SK-N-SH (cell line): ENCODE data around the gene DNMBP.
A peak's percentile ranks its signal among the peaks of the same experiment; 100 is the strongest.

Experiments
- CTCF ChIP-seq: fragments of 200-600 bp; sonication (generic); IDR thresholded peaks from 2 replicates; pipeline ENCODE4 v1.6.1; 2017; ENCODE audit warnings: antibody characterized with exemption, mild to moderate bottlenecking, moderate library complexity
- ELF1 ChIP-seq: IDR thresholded peaks from 2 replicates; pipeline ENCODE4 v1.4.0; 2012
- EP300 ChIP-seq, 2 experiments: IDR thresholded peaks; 2 replicates each; pipeline versions ENCODE4 v1.4.0 to v1.6.1; 2012; ENCODE audit warnings: borderline replicate concordance in 1 of 2, low read depth in 1 of 2, low read length in 1 of 2
- EZH2phosphoT487 ChIP-seq: fragments of 200-600 bp; sonication (generic); IDR thresholded peaks from 2 replicates; pipeline ENCODE4 v1.6.1; 2017; ENCODE audit warnings: low read depth, mixed run types, mild to moderate bottlenecking, antibody characterized with exemption, moderate library complexity, borderline replicate concordance
- FOXM1 ChIP-seq: IDR thresholded peaks from 2 replicates; pipeline ENCODE4 v1.4.0; 2012; ENCODE audit warnings: low read depth, mild to moderate bottlenecking
- JUND ChIP-seq: IDR thresholded peaks from 2 replicates; pipeline ENCODE4 v1.4.0; 2012
- MAX ChIP-seq: IDR thresholded peaks from 2 replicates; pipeline ENCODE4 v1.4.0; 2012; ENCODE audit warnings: low read depth
- NFIC ChIP-seq: IDR thresholded peaks from 2 replicates; pipeline ENCODE4 v1.4.0; 2012; ENCODE audit warnings: borderline replicate concordance
- POLR2AphosphoS5 ChIP-seq: IDR thresholded peaks from 2 replicates; pipeline ENCODE4 v1.6.1; 2012; ENCODE audit warnings: low read depth, low read length
- SMC3 ChIP-seq: IDR thresholded peaks from 2 replicates; pipeline ENCODE4 v1.6.1; 2012; ENCODE audit warnings: low read depth, low read length, improper control_type of control experiment
- TAF1 ChIP-seq: IDR thresholded peaks from 2 replicates; pipeline ENCODE4 v1.6.1; 2012; ENCODE audit warnings: low read depth, mild to moderate bottlenecking, low read length, moderate library complexity, borderline replicate concordance
- TEAD4 ChIP-seq: IDR thresholded peaks from 2 replicates; pipeline ENCODE4 v1.4.0; 2012; ENCODE audit warnings: mild to moderate bottlenecking, borderline replicate concordance; ENCODE audit not compliant: insufficient read depth
- USF2 ChIP-seq: fragments of 150-350 bp; IDR thresholded peaks from 2 replicates; pipeline ENCODE4 v1.6.1; 2017; ENCODE audit warnings: antibody characterized with exemption, low read length, low read depth, borderline replicate concordance
- YY1 ChIP-seq: IDR thresholded peaks from 2 replicates; pipeline ENCODE4 v1.4.0; 2012; ENCODE audit warnings: low read depth, mild to moderate bottlenecking

- TF ChIP-seq TAF1 (no peak), CTCF (peak; percentile 29; the same call in 1 of the 2 replicates), JUND (no peak), MAX (no peak), FOXM1 (no peak), YY1 (no peak), ELF1 (no peak), SMC3 (no peak), TEAD4 (no peak), EP300 (IDR thresholded peaks at IDR 0.05; ENCODE audit: borderline replicate concordance in 1 of 2, low read depth in 1 of 2, low read length in 1 of 2) (no peak), USF2 (no peak), POLR2AphosphoS5 (no peak), NFIC (no peak), EZH2phosphoT487 (no peak)
Measured at GRCh38 chr10:99964791-99965190, 45.0 kb downstream of the DNMBP start.
